Activated naive CD4-positive, alpha-beta T cell treated with anti-CD3 and anti-CD28 coated beads, Interleukin-2, amount 10 ng/mL, durations not matched to agents 7 days and 5 days (primary cell): ENCODE measurements around the gene AKAP13.
"Not testable (repeated sequence)": the region's sequence is repeated elsewhere in the genome, so short reads cannot be mapped to it uniquely, and the experiment has no call there.

Source experiments
- CTCF ChIA-PET: fragments of 350-600 bp; sonication (Branson Sonifier 250); formaldehyde crosslinking; loops from one replicate; lab custom pipeline; 2021; ENCODE audit warnings: antibody characterized with exemption; lab: Charles Lee
- DNase-seq: peaks from one replicate; pipeline ENCODE4 v3.0.0-alpha.2; 2020
- H3K27ac Mint-ChIP-seq: one replicate; pipeline ENCODE4 v1.8.0; 2021; ENCODE audit warnings: mild to moderate bottlenecking, moderate library complexity, mixed read lengths
- H3K27me3 Mint-ChIP-seq: one replicate; pipeline ENCODE4 v1.8.0; 2021; ENCODE audit warnings: mild to moderate bottlenecking, mixed read lengths
- H3K36me3 Mint-ChIP-seq: one replicate; pipeline ENCODE4 v1.8.0; 2021; ENCODE audit warnings: mixed read lengths
- H3K4me1 Mint-ChIP-seq: one replicate; pipeline ENCODE4 v1.8.0; 2021; ENCODE audit warnings: mixed read lengths
- H3K4me3 Mint-ChIP-seq: one replicate; pipeline ENCODE4 v1.8.0; 2021; ENCODE audit warnings: mild to moderate bottlenecking, moderate library complexity, mixed read lengths
- H3K9me3 Mint-ChIP-seq: one replicate; pipeline ENCODE4 v1.8.0; 2021; ENCODE audit warnings: mixed read lengths

Gene AKAP13

GRCh38 chr15:85658816-85659215 is 278.4 kb downstream of the AKAP13 start:
- CTCF ChIA-PET: interaction anchor here (0.8 kb wide), 1 partner anchor 150 kb away, joined by 3 read pairs; no protein-coding TSS in a partner anchor
- Mint-ChIP-seq H3K27ac (no peak overlapping the region), H3K4me1 (no peaks in the 10 kb centered on the region), H3K9me3 (no peaks in the 10 kb centered on the region), H3K4me3 (no peak overlapping the region), H3K36me3 (peaks cover 27% of the 10 kb centered on the region), H3K27me3 (no peaks in the 10 kb centered on the region)
- no peak for DNase-seq

- no peaks in the 10 kb centered on the region for H3K9me3 Mint-ChIP-seq
- H3K36me3 Mint-ChIP-seq: peaks cover 47% of the 10 kb centered on the region
- peaks cover 3% of the 10 kb centered on the region for H3K4me1 Mint-ChIP-seq
- H3K4me3 Mint-ChIP-seq: no peak overlapping the region
- H3K27me3 Mint-ChIP-seq: no peaks in the 10 kb centered on the region
- H3K27ac Mint-ChIP-seq: no peak overlapping the region
- no peak for DNase-seq
- CTCF ChIA-PET: no interaction called here
Observed at GRCh38 chr15:85661859-85662258, 281.5 kb downstream of the AKAP13 start.

GRCh38 chr15:85665677-85666076 is 285.3 kb downstream of the AKAP13 start:
- H3K9me3 Mint-ChIP-seq, H3K4me3 Mint-ChIP-seq, H3K27me3 Mint-ChIP-seq, H3K27ac Mint-ChIP-seq, DNase-seq, CTCF ChIA-PET: not testable (repeated sequence)
- H3K36me3 Mint-ChIP-seq: peaks cover 63% of the 10 kb centered on the region
- peaks cover 19% of the 10 kb centered on the region for H3K4me1 Mint-ChIP-seq

DNA sequence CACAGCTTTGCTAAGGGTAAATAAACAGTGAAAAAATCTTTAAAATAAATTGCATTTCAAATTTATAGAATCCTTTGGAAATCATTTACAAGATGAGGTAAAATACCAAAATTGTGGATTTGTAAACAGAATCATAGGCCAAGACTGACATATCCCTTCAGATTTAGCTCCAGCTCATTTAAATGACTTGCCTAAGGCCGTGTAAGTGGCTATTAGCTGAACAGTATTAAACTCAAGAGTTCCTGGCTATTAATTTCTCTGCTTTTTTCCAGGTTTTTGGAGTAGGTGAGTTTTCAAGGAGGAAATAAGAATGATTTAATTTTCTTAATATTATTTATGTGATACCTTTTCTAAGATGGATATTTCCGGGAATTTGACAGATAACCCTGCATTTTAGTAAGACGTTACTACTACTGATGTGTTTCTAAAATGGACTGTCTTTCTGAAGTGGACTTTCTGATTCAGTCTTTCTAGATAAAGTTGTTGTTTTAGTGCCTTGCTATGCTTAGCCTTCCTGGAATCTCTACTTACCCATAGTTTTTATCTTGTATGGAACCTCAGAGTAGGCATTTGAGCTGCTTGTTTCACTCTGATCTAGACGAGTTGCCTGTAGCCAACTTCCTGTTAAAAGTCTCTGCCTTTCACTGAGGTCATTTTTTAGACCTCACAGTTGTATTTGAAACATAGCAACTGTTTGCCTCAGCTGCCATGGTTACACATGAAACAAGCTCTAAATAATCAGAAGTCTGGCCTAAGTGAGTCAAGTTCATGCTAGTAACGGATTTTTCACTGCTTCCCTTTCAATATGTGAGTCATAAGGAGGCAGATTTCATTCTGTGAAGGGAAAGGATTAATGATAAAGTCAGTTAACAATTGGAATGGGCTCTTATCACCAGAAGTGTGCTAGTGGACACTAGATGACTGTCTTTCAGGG is 287.4 kb downstream of the AKAP13 start:
- CTCF ChIA-PET: interaction anchor here (0.8 to 1.6 kb wide), 4 partner anchors 15 to 45 kb away, joined by 3 to 4 read pairs (median 3); no protein-coding TSS in a partner anchor
- Mint-ChIP-seq H3K4me1 (peaks cover 19% of the 10 kb centered on the region), H3K27ac (peak overlapping the region; percentile 61), H3K4me3 (no peak overlapping the region), H3K27me3 (no peaks in the 10 kb centered on the region), H3K36me3 (peaks cover 62% of the 10 kb centered on the region), H3K9me3 (no peaks in the 10 kb centered on the region)
- DNase-seq: peak; percentile 57

DNA sequence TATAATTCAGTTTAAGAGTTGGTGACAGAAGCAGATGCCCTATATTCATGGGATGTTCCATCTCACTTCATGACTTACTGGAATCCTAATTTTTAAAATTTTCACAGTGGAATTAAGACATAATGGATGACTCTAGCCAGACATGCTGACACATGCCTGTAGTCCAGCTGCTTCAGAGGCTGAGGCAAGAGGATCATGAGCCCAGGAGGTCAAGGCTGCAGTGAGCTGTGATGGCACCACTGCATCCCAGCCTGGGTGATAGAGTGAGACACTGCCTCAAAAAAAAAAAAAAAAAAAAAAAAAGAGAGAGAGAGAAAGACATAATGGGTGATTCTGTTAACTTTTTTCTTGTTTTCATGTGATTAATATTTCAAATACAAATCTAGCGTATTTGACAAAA is 290.8 kb downstream of the AKAP13 start:
- no peaks in the 10 kb centered on the region for H3K27me3 Mint-ChIP-seq
- peaks cover 47% of the 10 kb centered on the region for H3K36me3 Mint-ChIP-seq
- no peak overlapping the region for H3K4me3 Mint-ChIP-seq
- H3K27ac Mint-ChIP-seq: no peak overlapping the region
- no peak for DNase-seq
- peaks cover 19% of the 10 kb centered on the region for H3K4me1 Mint-ChIP-seq
- no peaks in the 10 kb centered on the region for H3K9me3 Mint-ChIP-seq
- CTCF ChIA-PET: no interaction called here

- Mint-ChIP-seq H3K4me3 (no peak overlapping the region), H3K36me3 (peaks cover 47% of the 10 kb centered on the region), H3K27me3 (no peaks in the 10 kb centered on the region), H3K27ac (no peak overlapping the region), H3K4me1 (peaks cover 10% of the 10 kb centered on the region), H3K9me3 (no peaks in the 10 kb centered on the region)
- CTCF ChIA-PET: interaction anchor here (0.8 to 1.0 kb wide), 2 partner anchors 11 to 187 kb away, joined by 3 read pairs; no protein-coding TSS in a partner anchor
- no peak for DNase-seq
Observed at GRCh38 chr15:85672332-85673084, 292.1 kb downstream of the AKAP13 start.

- Mint-ChIP-seq H3K36me3 (peaks cover 43% of the 10 kb centered on the region), H3K4me1 (peaks cover 2% of the 10 kb centered on the region)
Observed at GRCh38 chr15:85673326-85673725, 292.9 kb downstream of the AKAP13 start.

GRCh38 chr15:85676342-85677098 is 296.1 kb downstream of the AKAP13 start:
- H3K4me3 Mint-ChIP-seq: no peak overlapping the region

More at GRCh38 chr15:85673326-85673725, 292.9 kb downstream of the AKAP13 start:
- Mint-ChIP-seq H3K27ac (no peak overlapping the region), H3K27me3 (no peaks in the 10 kb centered on the region), H3K4me3 (no peak overlapping the region), H3K9me3 (no peaks in the 10 kb centered on the region)
- CTCF ChIA-PET: interaction anchor here (0.8 kb wide), 1 partner anchor 12 kb away, joined by 3 read pairs; no protein-coding TSS in a partner anchor
- no peak for DNase-seq

DNA sequence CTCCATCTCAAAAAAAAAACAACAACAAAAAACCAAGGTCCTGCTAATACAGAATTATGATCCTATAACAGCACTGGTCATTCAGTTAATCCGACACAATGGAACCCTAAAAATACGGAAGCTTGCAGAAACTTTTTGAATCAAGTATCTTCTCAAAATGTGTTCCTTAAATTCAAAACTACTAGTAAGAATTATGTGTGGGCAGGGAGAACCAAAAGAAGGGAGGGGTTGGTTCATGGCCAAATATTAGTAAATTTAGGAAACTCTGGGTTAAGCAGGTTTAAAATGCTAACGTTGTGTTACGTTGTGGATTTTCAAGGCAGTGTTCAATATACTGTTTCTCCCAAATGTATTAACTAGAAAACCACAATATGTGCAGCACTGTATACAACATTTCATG is 298.8 kb downstream of the AKAP13 start:
- Mint-ChIP-seq H3K27ac (no peak overlapping the region), H3K4me1 (no peaks in the 10 kb centered on the region), H3K27me3 (no peaks in the 10 kb centered on the region), H3K36me3 (peaks cover 39% of the 10 kb centered on the region), H3K4me3 (no peak overlapping the region), H3K9me3 (no peaks in the 10 kb centered on the region)
- no peak for DNase-seq
- CTCF ChIA-PET: no interaction called here

More at GRCh38 chr15:85676342-85677098, 296.1 kb downstream of the AKAP13 start:
- Mint-ChIP-seq H3K4me1 (no peaks in the 10 kb centered on the region), H3K27me3 (no peaks in the 10 kb centered on the region), H3K9me3 (no peaks in the 10 kb centered on the region), H3K27ac (no peak overlapping the region), H3K36me3 (peaks cover 32% of the 10 kb centered on the region)
- DNase-seq: no peak
- CTCF ChIA-PET: no interaction called here

DNA sequence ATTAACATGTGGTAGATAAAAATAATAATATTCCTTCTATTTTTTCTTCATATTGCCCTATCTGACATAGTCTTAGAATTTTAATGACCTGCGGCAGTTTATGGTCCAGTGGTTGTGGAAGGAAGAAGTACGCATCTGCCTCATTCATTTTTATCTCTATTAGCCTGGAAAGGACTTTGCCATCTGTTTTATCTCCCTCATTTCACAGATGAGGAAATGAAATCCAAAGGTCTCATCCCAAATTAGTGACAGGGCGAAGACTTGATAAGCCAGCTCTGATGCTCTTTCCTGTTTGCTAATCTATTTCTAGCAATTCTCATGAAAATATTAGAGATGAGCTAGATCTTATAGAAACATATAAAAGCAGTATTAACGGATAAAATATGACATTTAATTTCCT is 301.0 kb downstream of the AKAP13 start:
- H3K4me1 Mint-ChIP-seq: peaks cover 7% of the 10 kb centered on the region
- peaks cover 46% of the 10 kb centered on the region for H3K36me3 Mint-ChIP-seq
- CTCF ChIA-PET: no interaction called here
- H3K9me3 Mint-ChIP-seq: no peaks in the 10 kb centered on the region
- H3K4me3 Mint-ChIP-seq: no peak overlapping the region
- no peaks in the 10 kb centered on the region for H3K27me3 Mint-ChIP-seq
- no peak overlapping the region for H3K27ac Mint-ChIP-seq
- no peak for DNase-seq

DNA sequence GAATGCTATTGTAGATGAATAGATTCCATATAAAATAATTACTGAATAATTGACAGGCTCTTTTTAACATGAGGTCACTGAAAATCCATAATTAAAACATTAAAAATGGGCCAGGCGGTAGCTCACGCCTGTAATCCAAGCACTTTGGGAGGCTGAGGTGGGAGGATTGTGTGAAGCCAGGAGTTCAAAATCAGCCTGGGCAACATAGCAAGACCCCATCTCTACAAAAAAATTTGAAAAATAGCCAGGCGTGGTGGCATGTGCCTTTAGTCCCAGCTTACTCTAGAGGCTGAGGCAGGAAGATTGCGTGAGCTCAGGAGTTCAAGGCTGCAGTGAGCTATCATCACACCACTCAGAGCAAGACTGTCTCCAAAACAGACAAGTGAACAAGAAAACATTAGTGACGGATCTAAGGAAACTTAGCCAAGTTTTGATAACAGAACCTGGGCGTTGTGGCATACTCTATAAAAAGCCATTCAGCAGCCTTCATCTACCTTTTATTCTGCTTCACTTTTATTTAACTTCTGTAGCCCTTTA is 303.8 kb downstream of the AKAP13 start:
- Mint-ChIP-seq H3K27me3 (no peaks in the 10 kb centered on the region), H3K4me3 (no peak overlapping the region), H3K9me3 (no peaks in the 10 kb centered on the region), H3K27ac (no peak overlapping the region), H3K36me3 (peaks cover 50% of the 10 kb centered on the region), H3K4me1 (peaks cover 33% of the 10 kb centered on the region)
- CTCF ChIA-PET: no interaction called here
- no peak for DNase-seq

DNA sequence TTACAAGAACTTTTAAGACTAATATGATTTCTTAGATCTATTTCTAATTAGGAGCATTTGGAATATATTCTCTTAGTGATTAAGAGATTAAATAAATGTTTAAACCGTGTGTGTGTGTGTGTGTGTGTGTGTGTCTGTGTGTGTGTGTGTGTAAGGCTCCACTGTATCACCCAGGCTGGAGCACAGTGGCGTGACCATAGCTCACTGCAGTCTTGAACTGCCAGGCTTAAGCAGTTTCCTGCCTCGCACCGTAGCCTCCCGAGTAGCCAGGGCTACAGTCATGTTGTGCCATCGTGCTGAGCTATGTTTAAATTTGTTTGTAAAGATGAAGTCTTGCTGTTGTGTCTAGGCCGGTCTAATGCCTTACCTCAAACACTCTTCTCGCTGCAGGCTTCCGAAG is 305.0 kb downstream of the AKAP13 start:
- CTCF ChIA-PET: no interaction called here
- DNase-seq: no peak
- Mint-ChIP-seq H3K36me3 (peaks cover 48% of the 10 kb centered on the region), H3K27ac (no peak overlapping the region), H3K4me3 (no peak overlapping the region), H3K27me3 (no peaks in the 10 kb centered on the region), H3K9me3 (no peaks in the 10 kb centered on the region), H3K4me1 (peaks cover 40% of the 10 kb centered on the region)

DNA sequence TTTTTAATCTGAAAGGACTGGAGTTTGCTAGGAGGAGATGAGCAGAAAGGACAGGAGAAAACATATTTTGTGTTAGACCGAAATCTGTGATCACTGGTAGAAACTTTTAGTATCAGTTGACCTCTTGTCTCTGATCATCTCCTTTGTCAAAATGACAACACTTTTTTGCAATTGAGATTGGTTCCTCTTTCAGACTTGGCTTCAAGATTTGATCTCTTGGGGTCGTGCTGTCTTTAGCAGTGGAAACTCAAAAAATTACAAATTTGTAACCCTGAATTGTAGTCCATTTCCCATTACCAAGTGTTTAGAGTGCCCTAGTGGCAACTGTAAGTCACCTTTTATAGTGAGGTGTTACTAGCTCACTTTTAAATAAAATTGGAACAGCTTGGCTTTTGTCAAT is 306.9 kb downstream of the AKAP13 start:
- Mint-ChIP-seq H3K9me3 (no peaks in the 10 kb centered on the region), H3K4me1 (peaks cover 57% of the 10 kb centered on the region)
- CTCF ChIA-PET: interaction anchor here (0.6 kb wide), 1 partner anchor 276 kb away, joined by 3 read pairs; no protein-coding TSS in a partner anchor

More for the DNA sequence above, 306.9 kb downstream of the AKAP13 start:
- no peak for DNase-seq
- peaks cover 61% of the 10 kb centered on the region for H3K36me3 Mint-ChIP-seq
- H3K4me3 Mint-ChIP-seq: no peak overlapping the region
- H3K27me3 Mint-ChIP-seq: no peaks in the 10 kb centered on the region
- peak overlapping the region; percentile 78 for H3K27ac Mint-ChIP-seq
